Lung (tissue), 12 donors: Measurements from ENCODE around the gene SIRPB2. TPM values are rescaled to one million over a fixed set of nuclear protein-coding genes. Genes with fewer than 3 reads are reported as not detected.

Source experiments
- ATAC-seq: fragments of 200-7000 bp; cut with Tn5 transposase; one replicate; pipeline ENCODE4 v1.9.1; 2020; ENCODE audit warnings: moderate number of reproducible peaks; ENCODE audit not compliant: insufficient read depth, low FRiP score
- DNase-seq, 3 donors: peaks; one replicate each; pipeline ENCODE4 v3.0.0-alpha.2; 2013 to 2017
- H3K27ac ChIP-seq, 2 donors: one replicate each; pipeline ENCODE4 v1.5.1; 2013; ENCODE audit warnings: mild to moderate bottlenecking in 2 of 2, moderate library complexity in 2 of 2, control low read depth in 1 of 2, inconsistent platforms in 1 of 2, low read depth in 1 of 2, low read length in 1 of 2
- H3K27me3 ChIP-seq, 3 donors: one replicate each; pipeline ENCODE4 v1.5.1; 2013; ENCODE audit warnings: low read length in 2 of 3; ENCODE audit not compliant: control insufficient read depth in 3 of 3, insufficient read depth in 3 of 3
- H3K36me3 ChIP-seq, 4 donors: one replicate each; pipeline ENCODE4 v1.5.1; 2013; ENCODE audit warnings: low read length in 4 of 4, mild to moderate bottlenecking in 1 of 4, moderate library complexity in 1 of 4; ENCODE audit not compliant: control insufficient read depth in 4 of 4, insufficient read depth in 4 of 4
- H3K4me1 ChIP-seq, 5 donors: one replicate each; pipeline ENCODE4 v1.5.1; 2013; ENCODE audit warnings: low read length in 5 of 5, mild to moderate bottlenecking in 2 of 5, moderate library complexity in 1 of 5; ENCODE audit not compliant: control insufficient read depth in 5 of 5, insufficient read depth in 5 of 5
- H3K4me3 ChIP-seq: one replicate; pipeline ENCODE4 v1.5.1; 2013; ENCODE audit warnings: mild to moderate bottlenecking, control low read depth, moderate library complexity
- H3K9ac ChIP-seq, 2 donors: one replicate each; pipeline ENCODE4 v1.5.1; 2013; ENCODE audit warnings: low read length in 2 of 2, control low read depth in 1 of 2; ENCODE audit not compliant: insufficient read depth in 1 of 2
- H3K9me3 ChIP-seq, 4 donors: one replicate each; pipeline ENCODE4 v1.5.1; 2013; ENCODE audit warnings: low read length in 3 of 4, mild to moderate bottlenecking in 1 of 4, moderate library complexity in 1 of 4; ENCODE audit not compliant: control insufficient read depth in 4 of 4, insufficient read depth in 3 of 4
- WGBS, 2 donors: extraction: QIAGEN DNeasy Blood & Tissue Kit; methylation state at CpG; one replicate each; pipeline ENCODE4 v1.1.7; 2013; 5-methylcytosine and 5-hydroxymethylcytosine counted together
- polyA plus RNA-seq, 2 donors: library from polyadenylated mRNA; stranded (reverse); fragments of 200-250 nt; gene quantifications; one replicate each; pipeline ENCODE4 v1.2.1, GENCODE V29; 2013
- total RNA-seq, 2 donors: library from RNA; depleted of rRNA in 1 of 2; stranded (reverse); fragments of >200 nt in 1 of 2; gene quantifications; one replicate each; pipeline ENCODE4 v1.2.1, GENCODE V29; 2014 to 2021
- TF ChIP-seq, protein P1 (sequence below): IDR thresholded peaks from 2 replicates; pipeline ENCODE4 v1.5.1; 2012; ENCODE audit warnings: mild to moderate bottlenecking; ENCODE audit errors: control extremely low read depth, extremely low read depth
- donor health status: control.
- donor health status: control.
- donor health status: Bipolar disorder and iron deficiency.
- donor health status: healthy.
- donor health status: DM: yes; HTN: yes; CAD: no.

Gene SIRPB2
- total and polyA plus RNA-seq, 4 donors: 3.9 to 30.9 (median 11.6) TPM

DNA sequence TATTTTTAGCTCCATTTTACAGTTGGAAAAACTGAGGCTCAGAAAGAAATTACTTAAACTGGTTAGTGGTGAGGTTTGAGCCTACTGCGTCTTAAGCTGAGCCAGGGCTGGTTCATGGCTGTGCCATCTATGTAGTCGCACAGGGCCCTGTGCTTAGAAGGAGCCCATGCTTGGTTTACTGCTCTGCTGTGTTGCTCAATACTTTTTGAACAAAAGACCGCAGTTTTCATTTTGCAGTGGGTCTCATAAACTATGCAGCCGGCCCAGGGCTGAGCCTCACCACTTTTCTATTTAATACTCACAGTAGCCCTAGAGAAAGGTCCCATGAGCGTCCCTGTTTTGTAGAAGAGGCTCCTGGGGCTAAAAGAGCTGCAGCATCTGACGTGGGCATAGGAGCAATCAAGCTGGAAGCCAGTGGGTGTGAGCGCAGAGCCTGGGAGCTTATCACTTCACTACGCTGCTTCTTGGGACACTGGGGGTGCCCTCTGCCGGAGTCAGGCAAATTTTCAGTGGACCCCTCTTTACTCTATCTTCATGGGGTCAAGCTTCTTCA is 501 bp downstream of the SIRPB2 start:
- Histone ChIP-seq H3K27ac (peak overlapping the region in 1 of 2 donors; percentile 89), H3K27me3 (peaks cover 0 to 7% (median 2%) of the 10 kb centered on the region in 3 donors), H3K4me3 (no peak overlapping the region), H3K36me3 (no peaks in the 10 kb centered on the region), H3K9me3 (peaks cover 0 to 2% (median 0%) of the 10 kb centered on the region in 4 donors), H3K4me1 (peaks cover 0 to 4% (median 0%) of the 10 kb centered on the region in 5 donors), H3K9ac (no peak overlapping the region)
- 40 to 64% methylated on average over 9 of the region's 9 CpGs for WGBS, 2 donors
- DNase-seq: no peak
- TF ChIP-seq, protein P1, sequence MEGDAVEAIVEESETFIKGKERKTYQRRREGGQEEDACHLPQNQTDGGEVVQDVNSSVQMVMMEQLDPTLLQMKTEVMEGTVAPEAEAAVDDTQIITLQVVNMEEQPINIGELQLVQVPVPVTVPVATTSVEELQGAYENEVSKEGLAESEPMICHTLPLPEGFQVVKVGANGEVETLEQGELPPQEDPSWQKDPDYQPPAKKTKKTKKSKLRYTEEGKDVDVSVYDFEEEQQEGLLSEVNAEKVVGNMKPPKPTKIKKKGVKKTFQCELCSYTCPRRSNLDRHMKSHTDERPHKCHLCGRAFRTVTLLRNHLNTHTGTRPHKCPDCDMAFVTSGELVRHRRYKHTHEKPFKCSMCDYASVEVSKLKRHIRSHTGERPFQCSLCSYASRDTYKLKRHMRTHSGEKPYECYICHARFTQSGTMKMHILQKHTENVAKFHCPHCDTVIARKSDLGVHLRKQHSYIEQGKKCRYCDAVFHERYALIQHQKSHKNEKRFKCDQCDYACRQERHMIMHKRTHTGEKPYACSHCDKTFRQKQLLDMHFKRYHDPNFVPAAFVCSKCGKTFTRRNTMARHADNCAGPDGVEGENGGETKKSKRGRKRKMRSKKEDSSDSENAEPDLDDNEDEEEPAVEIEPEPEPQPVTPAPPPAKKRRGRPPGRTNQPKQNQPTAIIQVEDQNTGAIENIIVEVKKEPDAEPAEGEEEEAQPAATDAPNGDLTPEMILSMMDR: no peak
- no peak for ATAC-seq

DNA sequence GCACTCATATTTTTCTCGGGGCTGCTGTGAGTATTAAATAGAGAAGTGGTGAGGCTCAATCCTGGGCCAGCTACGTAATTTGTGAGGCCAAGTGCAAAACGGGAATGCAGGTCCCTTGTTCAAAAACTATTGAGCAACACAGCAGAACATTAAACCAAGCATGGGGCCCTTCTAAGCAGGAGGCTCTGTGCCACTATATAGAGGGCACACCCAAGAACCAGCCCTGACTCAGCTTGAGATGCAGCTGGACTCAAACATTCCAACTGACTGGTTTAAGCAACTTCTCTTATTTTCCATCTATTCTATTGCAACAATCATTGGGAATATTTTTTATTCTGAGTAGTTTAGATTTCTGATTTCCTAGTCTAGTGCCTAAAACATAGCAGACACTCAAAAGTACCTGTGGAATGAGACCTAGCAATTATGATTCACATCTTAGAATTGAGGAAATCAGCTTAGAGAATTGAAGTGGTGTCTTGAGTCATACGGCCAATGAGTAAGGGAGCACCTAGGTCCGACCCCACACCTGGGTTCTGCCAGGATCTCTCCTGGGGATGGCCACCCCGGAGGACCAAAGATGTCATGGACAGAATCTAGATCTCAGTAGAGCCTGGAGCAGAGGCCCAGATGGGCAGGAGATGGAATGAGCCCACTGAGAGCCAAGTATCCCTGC is 1.3 kb downstream of the SIRPB2 start:
- Histone ChIP-seq H3K4me1 (peaks cover 0 to 4% (median 0%) of the 10 kb centered on the region in 5 donors), H3K27ac (peak overlapping the region in 1 of 2 donors; percentile 68), H3K9me3 (peaks cover 0 to 2% (median 0%) of the 10 kb centered on the region in 4 donors), H3K36me3 (no peaks in the 10 kb centered on the region), H3K27me3 (peaks cover 0 to 7% (median 2%) of the 10 kb centered on the region in 3 donors), H3K4me3 (no peak overlapping the region), H3K9ac (no peak overlapping the region)
- WGBS, 2 donors: 43 to 53% methylated on average over 6 of the region's 6 CpGs
- DNase-seq: no peak
- TF ChIP-seq, protein P1: no peak
- peak; percentile 71 for ATAC-seq

DNA sequence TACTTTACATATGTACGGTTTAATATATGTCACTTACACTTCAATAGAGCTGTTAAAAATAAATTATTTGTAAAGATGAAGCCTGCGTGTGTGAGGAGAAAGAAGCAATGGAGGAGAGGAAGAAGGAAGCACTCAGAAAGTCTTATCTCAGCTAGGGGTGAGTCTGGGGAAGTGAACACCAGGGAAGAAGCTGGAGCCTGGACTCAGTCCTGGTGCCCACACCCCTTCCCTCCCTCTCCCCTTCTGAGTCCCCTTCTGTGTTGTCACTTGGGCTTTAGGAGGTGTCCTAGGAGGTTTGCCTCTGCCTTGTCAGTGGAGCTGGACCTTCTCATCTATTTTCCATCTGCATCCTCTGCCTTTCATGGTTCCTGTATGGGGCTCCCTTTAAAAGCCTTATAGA is 1.9 kb downstream of the SIRPB2 start:
- H3K9ac ChIP-seq: no peak overlapping the region
- peak overlapping the region in 1 of 2 donors; percentile 68 for H3K27ac ChIP-seq
- no peak overlapping the region for H3K4me3 ChIP-seq
- H3K27me3 ChIP-seq: peaks cover 0 to 9% (median 2%) of the 10 kb centered on the region in 3 donors
- TF ChIP-seq, protein P1: no peak
- H3K9me3 ChIP-seq: peaks cover 0 to 2% (median 0%) of the 10 kb centered on the region in 4 donors
- 49 to 63% methylated on average over 2 of the region's 2 CpGs for WGBS, 2 donors
- ATAC-seq (no peak), DNase-seq (no peak)
- peaks cover 0 to 4% (median 0%) of the 10 kb centered on the region in 5 donors for H3K4me1 ChIP-seq
- H3K36me3 ChIP-seq: no peaks in the 10 kb centered on the region
